PFSK-1 (cell line): ENCODE measurements around the gene TLNRD1.

ENCODE experiments used
- FOXP2 ChIP-seq: optimal IDR thresholded peaks from 2 replicates; pipeline ENCODE3; 2011; ENCODE audit warnings: borderline replicate concordance, control low read depth, inconsistent platforms; ENCODE audit not compliant: insufficient read depth; ENCODE audit errors: extremely low read length, extremely low read depth
- POLR2AphosphoS5 ChIP-seq: IDR thresholded peaks from 2 replicates; pipeline ENCODE4 v1.6.1; 2012; ENCODE audit warnings: low read depth, mild to moderate bottlenecking, control low read depth, low read length, moderate library complexity
- REST ChIP-seq, 2 experiments: IDR thresholded peaks; 2 replicates each; pipeline versions ENCODE4 v1.6.1 to v1.8.0; 2011 to 2012; ENCODE audit warnings: low read depth in 2 of 2, low read length in 2 of 2, control low read depth in 1 of 2, inconsistent platforms in 1 of 2, mild to moderate bottlenecking in 1 of 2, moderate library complexity in 1 of 2; ENCODE audit not compliant: insufficient read depth in 1 of 2
- SIN3A ChIP-seq: IDR thresholded peaks from 2 replicates; pipeline ENCODE4 v1.6.1; 2012; ENCODE audit warnings: mild to moderate bottlenecking, low read length, moderate library complexity, borderline replicate concordance; ENCODE audit not compliant: insufficient read depth
- TAF1 ChIP-seq: IDR thresholded peaks from 2 replicates; pipeline ENCODE4 v1.6.1; 2012; ENCODE audit warnings: low read length, control low read depth, borderline replicate concordance; ENCODE audit not compliant: insufficient read depth

The TLNRD1 gene

GRCh38 chr15:80957556-80957955, 43.2 kb upstream of the TLNRD1 start:
- TF ChIP-seq FOXP2 (no peak), POLR2AphosphoS5 (no peak), SIN3A (no peak), REST (IDR thresholded peaks at IDR 0.05; ENCODE audit: insufficient read depth in 1 of 2, low read depth in 2 of 2, low read length in 2 of 2) (no peak), TAF1 (no peak)

GRCh38 chr15:80957976-80958375, 42.7 kb upstream of the TLNRD1 start:
- TF ChIP-seq FOXP2 = no peak
- TF ChIP-seq REST (IDR thresholded peaks at IDR 0.05; ENCODE audit: insufficient read depth in 1 of 2, low read depth in 2 of 2, low read length in 2 of 2) = no peak
- no peak for TF ChIP-seq TAF1
- TF ChIP-seq SIN3A = no peak

GRCh38 chr15:80958818-80959495, 41.8 kb upstream of the TLNRD1 start:
- TF ChIP-seq FOXP2 = no peak
- TF ChIP-seq REST (IDR thresholded peaks at IDR 0.05; ENCODE audit: insufficient read depth in 1 of 2, low read depth in 2 of 2, low read length in 2 of 2) = no peak
- no peak for TF ChIP-seq SIN3A
- no peak for TF ChIP-seq POLR2AphosphoS5
- TF ChIP-seq TAF1 = no peak

- TF ChIP-seq REST (IDR thresholded peaks at IDR 0.05; ENCODE audit: insufficient read depth in 1 of 2, low read depth in 2 of 2, low read length in 2 of 2) (no peak), TAF1 (no peak), FOXP2 (no peak), POLR2AphosphoS5 (no peak), SIN3A (no peak)
Measured at GRCh38 chr15:80966431-80967197, 34.1 kb upstream of the TLNRD1 start.
